ENCODE measurements around the gene PPP1CC.

GRCh38 chr12:110774824-110775223, 32.1 kb upstream of the PPP1CC start:
- TF ChIP-seq CTCF (conservative IDR thresholded peaks at IDR 0.05; ENCODE audit: low read length) (no peak), EZH2phosphoT487 (IDR thresholded peaks at IDR 0.05; ENCODE audit: borderline replicate concordance) (no peak)
